OCI-M2 (cell line): ENCODE measurements around the gene ITPR2.
"Not testable (repeated sequence)": the region's sequence is repeated elsewhere in the genome, so short reads cannot be mapped to it uniquely, and the experiment has no call there.

Experiments
- DNase-seq: peaks from one replicate; lab custom pipeline; 2025; ENCODE audit not compliant: unreplicated experiment; lab: John Stamatoyannopoulos, UW

The ITPR2 gene

DNA sequence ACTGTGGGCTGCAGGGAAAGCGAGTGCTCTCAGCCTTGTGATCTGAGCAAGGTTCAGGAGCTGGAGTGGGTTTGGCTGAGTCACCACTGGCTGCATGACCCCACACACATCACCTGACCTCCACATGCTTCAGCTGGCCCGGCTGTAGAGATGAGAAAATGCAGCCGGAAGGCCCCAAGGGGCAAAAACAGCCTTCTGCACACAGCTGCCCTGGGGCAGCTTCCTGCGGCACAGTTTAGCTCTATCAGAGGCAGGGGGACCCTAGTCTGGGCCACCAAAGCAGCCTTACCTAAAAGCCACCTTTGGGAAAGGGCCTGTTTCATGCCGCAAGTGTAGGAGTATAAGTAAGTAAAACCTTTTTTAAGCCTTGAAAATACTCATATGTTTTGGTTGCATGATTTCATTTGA is 514.3 kb downstream of the ITPR2 start:
- DNase-seq, result no peak

DNA sequence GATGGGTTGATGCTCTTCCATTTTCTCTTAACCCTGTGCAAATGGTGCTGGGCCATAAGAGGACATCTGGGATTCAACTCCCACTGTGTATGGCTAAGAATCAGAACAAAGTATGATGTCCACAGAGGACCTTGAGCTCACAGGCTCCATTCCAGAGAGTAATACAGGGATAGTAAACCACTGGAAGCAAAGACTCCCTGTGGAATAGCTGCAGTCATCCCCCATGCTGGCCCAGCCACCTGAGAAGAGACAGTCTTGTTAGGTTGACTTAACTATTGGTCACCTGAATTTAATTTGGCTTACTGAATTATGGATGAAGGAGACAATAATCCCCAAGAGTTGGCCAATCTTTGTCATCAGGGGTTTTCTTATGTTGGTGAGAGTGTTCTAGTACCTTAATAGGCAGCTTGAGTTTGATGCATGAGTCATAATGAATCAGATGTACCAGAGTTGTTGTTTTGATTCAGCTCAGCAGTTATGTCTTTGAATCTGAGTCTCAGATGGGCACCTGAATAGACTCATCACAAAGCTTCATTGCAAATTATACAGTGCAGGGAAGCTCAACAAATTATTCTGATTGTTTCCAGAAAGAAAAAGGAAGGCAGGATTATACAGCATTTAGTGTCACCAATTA is 514.9 kb downstream of the ITPR2 start:
- no peak for DNase-seq

DNA sequence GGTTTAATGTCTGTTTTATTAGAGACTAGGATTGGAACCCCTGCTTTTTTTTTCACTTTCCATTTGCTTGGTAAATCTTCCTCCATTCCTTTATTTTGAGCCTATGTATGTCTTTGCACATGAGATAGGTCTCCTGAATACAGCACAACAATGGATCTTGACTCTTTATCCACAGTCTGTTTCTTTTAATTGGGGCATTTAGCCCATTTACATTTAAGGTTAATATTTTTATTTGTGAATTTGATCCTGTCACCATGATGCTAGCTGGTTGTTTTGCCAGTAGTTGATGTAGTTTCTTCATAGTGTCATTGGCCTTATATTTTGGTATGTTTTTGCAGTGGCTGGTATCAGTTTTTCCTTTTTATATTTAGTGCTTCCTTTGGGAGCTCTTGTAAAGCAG is 518.9 kb downstream of the ITPR2 start:
- not testable (repeated sequence) for DNase-seq

DNA sequence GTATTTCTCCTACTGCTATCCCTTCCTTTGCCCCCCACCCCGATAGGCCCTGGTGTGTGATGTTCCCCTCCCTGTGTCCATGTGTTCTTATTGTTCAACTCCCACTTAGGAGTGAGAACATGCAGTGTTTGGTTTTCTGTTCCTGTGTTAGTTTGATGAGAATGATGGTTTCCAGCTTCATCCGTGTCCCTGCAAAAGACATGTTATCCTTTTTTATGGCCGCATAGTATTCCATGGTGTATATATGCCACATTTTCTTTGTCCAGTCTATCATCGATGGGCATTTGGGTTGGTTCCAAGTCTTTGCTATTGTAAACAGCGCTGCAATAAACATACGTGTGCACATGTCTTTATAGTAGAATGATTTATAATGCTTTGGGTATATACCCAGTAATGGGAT is 522.5 kb downstream of the ITPR2 start:
- DNase-seq, result not testable (repeated sequence)

DNA sequence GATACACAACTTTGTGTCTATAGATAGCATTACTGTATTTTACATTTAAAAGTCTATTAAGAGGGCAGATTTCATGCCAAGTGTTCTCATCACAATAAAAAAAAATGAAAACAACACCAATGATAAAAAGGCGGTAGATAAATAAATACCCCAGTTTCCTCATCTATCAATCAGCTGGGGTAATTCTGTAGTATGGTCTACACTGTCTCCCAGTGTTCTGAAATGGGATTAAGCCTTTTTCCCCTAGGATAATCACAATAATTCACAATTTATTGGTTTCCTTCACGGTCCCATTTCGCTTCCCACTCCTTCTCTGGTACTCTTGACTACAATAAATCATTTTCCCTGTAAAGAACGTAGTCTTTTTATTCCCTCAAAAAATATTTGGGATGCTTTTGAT is 523.4 kb downstream of the ITPR2 start:
- no peak for DNase-seq

DNA sequence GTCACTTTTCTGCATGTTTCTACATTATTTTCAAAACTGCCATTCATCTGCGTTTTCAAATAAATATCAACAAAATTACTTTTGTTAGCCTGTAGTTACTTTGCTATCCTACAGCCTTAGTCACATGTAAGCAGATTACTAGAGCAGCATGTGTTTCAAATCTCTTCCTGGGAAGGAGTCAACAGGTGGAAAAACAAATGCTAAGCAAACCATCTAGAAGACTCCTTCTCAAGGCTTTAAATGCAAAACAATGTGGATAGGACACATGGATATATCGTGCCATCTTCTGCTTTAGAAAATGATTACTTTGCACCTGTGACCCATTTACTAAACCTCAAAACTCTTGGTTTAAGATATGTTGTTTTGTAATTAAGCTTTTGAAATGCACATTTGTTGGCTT is 528.7 kb downstream of the ITPR2 start:
- no peak for DNase-seq

DNA sequence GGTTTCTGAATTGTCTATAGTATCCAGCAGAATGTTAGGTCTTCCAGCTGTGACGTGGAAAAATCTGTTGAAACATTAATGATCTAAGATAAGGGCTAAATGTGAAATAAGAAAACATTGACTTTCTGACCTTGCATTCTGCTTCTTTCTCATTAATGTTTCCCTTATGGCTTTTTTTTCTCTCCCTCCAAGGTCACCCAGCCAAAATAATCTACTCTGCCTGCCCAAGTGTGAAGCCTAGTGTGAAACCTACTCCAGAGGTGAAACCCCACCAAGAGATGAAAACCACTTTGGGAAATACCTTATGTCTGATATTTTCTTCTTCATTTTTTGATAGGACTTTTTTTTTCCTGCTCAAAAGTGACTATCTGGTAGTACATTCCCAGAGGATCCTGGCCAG is 529.6 kb downstream of the ITPR2 start:
- DNase-seq, result no peak

DNA sequence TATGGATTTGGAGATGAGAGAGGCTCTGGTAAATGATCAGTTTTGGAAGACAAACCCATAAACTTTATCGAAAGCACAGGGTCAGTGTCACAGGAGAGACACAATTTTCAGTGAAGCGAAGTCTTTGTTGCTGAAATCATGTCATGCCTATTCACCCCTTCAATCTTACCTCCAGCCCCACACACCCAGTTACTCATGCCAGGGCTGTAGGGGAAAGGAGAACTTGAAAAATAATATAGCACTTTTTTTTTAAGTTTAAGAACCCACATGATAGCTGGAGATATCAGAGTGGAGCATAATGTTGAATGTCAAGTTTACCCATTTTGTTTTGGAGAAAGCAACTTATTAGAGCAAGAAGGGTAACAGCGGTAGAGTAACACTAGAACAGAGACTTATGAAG is 530.2 kb downstream of the ITPR2 start:
- DNase-seq, result no peak

DNA sequence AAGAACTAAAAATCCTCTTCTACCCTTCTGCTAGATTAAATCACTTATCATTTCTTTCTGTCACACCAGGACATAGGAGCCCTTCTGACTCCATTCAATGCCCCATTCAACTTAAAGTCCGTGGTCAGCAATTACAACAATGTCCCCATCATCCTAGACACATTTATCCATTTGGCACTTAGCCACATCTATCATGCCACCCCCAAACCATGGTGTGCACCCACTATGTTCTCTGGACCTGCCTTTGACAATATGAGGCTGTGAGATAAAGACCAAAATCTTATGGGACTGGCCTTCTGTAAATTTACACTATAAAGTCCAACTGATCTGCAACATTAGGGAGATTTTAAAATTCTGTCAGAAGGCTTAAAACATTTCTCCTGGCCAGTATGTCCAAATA is 533.2 kb downstream of the ITPR2 start:
- no peak for DNase-seq

DNA sequence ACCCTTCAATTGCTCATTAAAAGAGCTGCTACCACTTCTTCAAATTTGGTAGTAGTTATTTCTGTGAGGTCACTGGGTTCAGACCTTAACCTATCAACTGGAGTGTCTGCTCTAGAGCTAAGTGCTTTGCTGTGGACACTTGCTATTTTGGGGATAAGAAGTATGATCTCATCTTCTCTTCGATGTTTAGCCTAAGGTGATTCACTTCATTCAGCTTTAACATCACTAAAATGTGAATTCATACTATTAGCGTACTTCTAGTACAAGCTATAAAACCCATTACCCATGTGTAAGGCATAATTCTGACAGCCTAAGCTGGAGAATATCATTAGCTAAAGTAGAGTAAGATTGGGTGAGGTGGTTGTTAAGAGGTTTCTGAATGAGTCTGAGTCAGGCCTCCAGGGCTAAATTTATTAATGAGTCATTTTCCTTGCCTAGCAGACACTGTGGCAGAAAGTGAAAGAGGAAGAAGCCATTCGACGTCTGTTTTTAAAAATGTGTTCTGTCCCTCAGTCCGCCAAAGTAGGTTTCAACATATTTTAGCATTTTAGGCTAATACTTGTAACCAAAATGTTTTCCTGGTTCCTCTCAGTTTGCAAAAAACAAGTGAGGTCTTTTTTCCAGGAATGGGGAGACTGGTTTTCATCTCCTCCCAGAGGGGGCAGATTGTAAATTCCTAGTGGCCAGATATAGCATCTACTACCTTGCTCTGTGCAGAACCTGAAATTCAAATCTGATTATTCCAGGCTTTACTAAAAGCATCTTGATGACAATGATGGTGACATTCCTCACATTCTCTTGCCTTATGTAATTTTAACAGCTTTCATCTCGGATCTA is 534.0 kb downstream of the ITPR2 start:
- DNase-seq, result no peak

DNA sequence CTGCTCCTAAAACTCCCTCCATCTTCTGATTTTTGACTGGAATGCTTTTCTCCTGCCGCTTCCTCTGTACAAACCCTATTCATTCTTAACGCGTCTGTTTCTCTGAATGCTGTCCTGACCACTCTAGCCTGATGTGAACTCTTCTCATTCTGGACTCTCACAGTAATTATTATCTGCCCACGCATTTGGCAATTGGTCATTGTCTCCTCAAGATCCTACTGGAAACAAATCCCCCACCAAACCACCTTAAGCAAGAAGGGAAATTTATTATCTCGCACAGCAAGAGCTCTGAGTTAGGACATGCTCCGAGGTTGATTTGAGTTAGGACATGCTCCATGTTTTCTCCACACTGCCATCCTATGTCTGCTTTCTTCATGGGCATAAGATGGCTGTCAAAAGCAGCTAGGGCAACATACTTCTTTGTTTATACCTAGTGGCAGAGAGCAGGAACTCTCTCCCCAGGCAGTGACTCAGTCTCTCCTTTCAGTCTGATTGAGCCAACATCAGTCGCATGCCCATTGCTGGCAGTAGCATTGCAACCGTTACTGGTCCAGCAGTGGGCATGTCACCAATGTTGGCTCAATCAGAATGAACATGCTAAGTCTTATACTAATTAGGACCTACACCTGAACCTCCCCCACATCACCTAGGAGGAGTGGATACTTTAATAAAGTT is 535.5 kb downstream of the ITPR2 start:
- DNase-seq, result no peak

DNA sequence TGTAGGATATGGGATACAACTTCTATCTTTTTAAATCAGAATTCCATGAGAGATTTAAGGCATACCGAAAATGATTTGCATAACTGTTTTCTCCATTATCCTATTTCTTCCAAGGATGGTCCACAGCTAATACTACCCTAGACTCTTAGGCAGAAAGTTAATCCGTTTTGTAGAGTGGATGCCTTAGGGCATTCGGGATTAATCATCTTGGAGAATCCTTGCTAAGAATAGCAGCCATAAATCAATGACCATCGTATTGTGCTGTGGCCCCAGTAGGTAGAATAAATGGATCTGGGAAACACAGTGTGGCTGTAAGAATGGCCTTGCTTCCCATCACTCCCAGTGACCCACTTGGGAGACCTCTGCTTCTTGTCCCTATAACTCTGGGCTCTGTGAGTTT is 538.0 kb downstream of the ITPR2 start:
- no peak for DNase-seq

DNA sequence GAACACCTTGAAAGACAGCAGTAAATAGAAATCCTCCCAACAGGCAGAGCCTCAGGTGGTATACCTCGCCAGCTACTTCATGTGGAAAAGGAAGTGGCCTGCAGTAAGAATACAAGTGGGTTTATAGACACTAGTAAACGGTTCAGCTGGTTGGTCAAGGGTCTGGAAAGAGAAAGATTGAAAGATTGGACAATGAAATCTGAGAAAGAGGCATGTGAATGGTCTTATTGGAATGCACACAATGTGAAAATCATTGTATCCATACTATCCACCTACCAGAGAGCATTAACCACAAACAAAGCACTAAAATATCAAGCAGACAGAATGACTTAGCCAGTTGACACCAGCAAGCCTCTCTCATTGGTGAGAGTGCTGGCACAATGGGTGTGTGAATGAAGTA is 539.4 kb downstream of the ITPR2 start:
- DNase-seq, result no peak

DNA sequence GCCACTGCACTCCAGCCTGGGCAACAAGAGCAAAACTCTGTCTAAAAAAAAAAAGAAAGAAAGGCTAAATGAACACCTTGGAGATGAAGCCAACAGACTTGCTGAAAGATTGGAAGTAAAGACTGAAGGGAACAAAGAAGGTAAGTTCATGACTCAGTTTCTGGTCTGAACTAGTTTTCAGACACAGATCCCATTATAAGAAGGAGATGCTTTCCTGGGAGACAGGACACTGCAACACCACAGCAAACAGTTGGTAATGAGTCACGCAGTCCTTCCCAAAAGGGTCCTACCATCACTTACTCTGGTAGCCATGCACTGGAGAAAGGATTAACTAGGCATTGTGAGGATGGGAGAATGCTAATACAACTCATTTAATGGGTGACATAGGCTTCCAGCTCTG is 540.4 kb downstream of the ITPR2 start:
- no peak for DNase-seq

DNA sequence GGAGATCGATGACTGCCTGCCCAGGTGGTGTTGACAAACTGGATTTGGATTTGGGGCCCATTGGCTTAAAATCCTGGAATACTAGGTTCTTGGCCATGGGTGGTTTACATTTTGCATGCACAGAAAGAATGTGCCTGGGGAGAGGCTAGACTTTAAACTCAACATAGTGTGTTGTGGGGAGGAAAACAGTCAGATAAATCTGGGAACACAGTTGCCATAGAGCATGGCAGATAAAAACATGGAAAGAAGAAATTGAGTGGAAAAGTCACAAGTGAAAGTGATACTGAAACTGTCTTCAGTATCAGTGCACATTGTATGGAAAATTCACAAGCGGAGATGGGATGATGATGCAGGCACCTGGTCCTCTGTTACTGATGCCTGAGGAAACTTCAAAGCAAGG is 542.4 kb downstream of the ITPR2 start:
- DNase-seq, result no peak

DNA sequence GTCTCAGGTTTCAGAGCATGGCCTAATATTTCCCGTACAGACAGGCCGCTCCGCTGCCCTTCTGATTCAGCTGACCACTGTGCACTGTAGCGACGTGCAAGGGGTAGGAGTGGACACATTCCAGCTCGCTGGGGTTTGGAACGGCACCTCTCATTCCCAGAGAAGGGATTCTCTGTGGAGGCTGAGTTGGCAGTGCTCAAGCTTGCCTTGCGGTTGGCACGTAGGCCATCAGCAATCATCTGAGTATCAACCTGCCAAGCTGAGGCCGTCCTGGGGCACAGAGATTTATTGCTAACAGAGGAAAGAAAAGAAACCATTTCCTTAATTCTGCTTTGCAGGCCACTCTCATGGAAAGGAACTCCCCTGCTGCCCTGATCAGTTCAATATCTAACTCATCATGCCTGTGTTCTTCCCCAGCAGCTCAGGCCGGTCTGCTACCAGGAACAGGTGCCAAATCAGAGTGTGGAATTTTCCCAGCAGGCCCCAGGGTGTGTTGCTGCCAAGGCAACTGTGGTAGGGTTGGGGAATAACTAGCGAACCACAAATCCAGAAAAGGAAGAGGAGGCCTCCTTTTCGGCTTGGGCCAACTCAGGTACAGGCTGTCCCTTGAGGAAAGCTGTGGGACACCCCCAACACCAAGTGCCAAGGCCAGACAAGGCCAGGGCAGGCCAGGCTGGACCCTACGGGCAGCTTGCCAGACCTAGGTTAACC is 545.2 kb downstream of the ITPR2 start:
- DNase-seq, result no peak
